Neural progenitor cell (in vitro differentiated cells): ENCODE data around the gene HEMK1.

Source experiments
- EZH2 ChIP-seq: fragments of 200-600 bp; sonication (generic); IDR thresholded peaks from 2 replicates; pipeline ENCODE4 v1.6.1; 2017; ENCODE audit warnings: antibody characterized with exemption, mild to moderate bottlenecking, moderate library complexity
- TF ChIP-seq, protein P1 (sequence below): fragments of 200-600 bp; sonication (generic); IDR thresholded peaks from 2 replicates; pipeline ENCODE4 v1.5.1; 2017; ENCODE audit warnings: antibody characterized with exemption, mild to moderate bottlenecking

DNA sequence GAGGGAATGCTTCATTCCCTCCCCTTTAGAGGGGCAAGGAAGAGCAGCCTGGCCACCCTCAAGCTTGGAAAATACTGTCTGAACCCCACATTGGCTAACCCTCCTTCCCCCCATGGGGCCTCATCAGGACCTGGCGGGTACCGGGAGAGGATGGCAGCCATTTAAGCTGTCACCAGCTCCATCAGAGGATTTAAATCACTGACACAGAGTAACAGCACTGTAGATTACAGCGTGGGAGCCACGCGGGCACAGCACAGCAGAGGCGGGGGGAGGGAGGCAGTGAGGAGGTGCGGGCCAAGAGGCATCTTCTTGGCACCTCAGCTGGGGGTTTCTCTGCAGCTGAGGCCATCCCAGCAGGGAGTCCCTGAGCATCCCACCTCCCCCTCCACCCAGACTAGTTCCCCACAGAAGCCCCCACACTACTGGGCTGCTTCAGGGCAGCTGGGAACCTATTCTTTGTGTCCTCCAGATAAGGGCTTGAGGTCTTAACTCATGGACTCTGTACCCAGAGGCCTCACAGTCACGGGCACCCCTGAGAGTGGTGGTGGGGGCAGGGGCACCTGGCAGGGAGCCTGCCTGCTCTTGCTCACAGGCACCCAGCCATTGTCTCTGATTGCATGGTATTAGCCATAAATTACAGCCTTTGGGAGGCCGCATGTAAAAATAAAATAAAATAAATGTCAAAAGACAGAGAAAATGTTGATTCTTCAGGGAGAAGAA, 44.0 kb upstream of the HEMK1 start:
- no peak for TF ChIP-seq EZH2
- TF ChIP-seq, protein P1, sequence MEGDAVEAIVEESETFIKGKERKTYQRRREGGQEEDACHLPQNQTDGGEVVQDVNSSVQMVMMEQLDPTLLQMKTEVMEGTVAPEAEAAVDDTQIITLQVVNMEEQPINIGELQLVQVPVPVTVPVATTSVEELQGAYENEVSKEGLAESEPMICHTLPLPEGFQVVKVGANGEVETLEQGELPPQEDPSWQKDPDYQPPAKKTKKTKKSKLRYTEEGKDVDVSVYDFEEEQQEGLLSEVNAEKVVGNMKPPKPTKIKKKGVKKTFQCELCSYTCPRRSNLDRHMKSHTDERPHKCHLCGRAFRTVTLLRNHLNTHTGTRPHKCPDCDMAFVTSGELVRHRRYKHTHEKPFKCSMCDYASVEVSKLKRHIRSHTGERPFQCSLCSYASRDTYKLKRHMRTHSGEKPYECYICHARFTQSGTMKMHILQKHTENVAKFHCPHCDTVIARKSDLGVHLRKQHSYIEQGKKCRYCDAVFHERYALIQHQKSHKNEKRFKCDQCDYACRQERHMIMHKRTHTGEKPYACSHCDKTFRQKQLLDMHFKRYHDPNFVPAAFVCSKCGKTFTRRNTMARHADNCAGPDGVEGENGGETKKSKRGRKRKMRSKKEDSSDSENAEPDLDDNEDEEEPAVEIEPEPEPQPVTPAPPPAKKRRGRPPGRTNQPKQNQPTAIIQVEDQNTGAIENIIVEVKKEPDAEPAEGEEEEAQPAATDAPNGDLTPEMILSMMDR, result no peak
